Natural killer cell (primary cell): ENCODE data around the gene RBMS3. TPM values are rescaled to one million over a fixed set of nuclear protein-coding genes. Genes with fewer than 3 reads are reported as not detected.

Experiments
- ATAC-seq, 3 donors: fragments of 150-1000 bp in 2 of 3; fragments of 200-7000 bp in 1 of 3; cut with Tn5 transposase; 1 replicate in 1 of 3; 2 replicates in 2 of 3; pipeline ENCODE4 v1.10.0; 2021; ENCODE audit warnings: mild to moderate bottlenecking in 2 of 3, moderate library complexity in 2 of 3
- DNase-seq, 2 donors: peaks; one replicate each; pipeline versions ENCODE4 v3.0.0 to v3.0.0-alpha.2; 2013 to 2021; ENCODE audit warnings: mixed read lengths in 1 of 2
- H3K27ac ChIP-seq: one replicate; pipeline ENCODE4 v1.5.1; 2013; ENCODE audit warnings: mild to moderate bottlenecking, low read length
- H3K27me3 ChIP-seq: one replicate; pipeline ENCODE4 v1.6.1; 2013; ENCODE audit warnings: low read length; ENCODE audit not compliant: control insufficient read depth, insufficient read depth
- H3K36me3 ChIP-seq: one replicate; pipeline ENCODE4 v1.6.1; 2013; ENCODE audit warnings: low read length; ENCODE audit not compliant: control insufficient read depth, insufficient read depth
- H3K4me1 ChIP-seq: one replicate; pipeline ENCODE4 v1.6.1; 2013; ENCODE audit warnings: low read length; ENCODE audit not compliant: control insufficient read depth, insufficient read depth
- H3K4me3 ChIP-seq: one replicate; pipeline ENCODE4 v1.5.1; 2013; ENCODE audit warnings: low read length
- H3K9me3 ChIP-seq: one replicate; pipeline ENCODE4 v1.6.1; 2013; ENCODE audit warnings: low read length; ENCODE audit not compliant: control insufficient read depth, insufficient read depth
- H3K27ac Mint-ChIP-seq, 2 donors: one replicate each; pipeline ENCODE4 v1.8.0; 2022; ENCODE audit warnings: mild to moderate bottlenecking in 2 of 2, mixed read lengths in 2 of 2, moderate library complexity in 1 of 2
- H3K27me3 Mint-ChIP-seq, 2 donors: one replicate each; pipeline ENCODE4 v1.8.0; 2022; ENCODE audit warnings: low read depth in 2 of 2, mixed read lengths in 2 of 2
- H3K36me3 Mint-ChIP-seq: one replicate; pipeline ENCODE4 v1.8.0; 2022; ENCODE audit warnings: mixed read lengths
- H3K4me1 Mint-ChIP-seq, 2 donors: one replicate each; pipeline ENCODE4 v1.8.0; 2022; ENCODE audit warnings: mixed read lengths in 2 of 2
- H3K4me3 Mint-ChIP-seq: one replicate; pipeline ENCODE4 v1.8.0; 2022; ENCODE audit warnings: mild to moderate bottlenecking, moderate library complexity, mixed read lengths
- H3K9me3 Mint-ChIP-seq, 2 donors: one replicate each; pipeline ENCODE4 v1.8.0; 2022; ENCODE audit warnings: mixed read lengths in 2 of 2
- CTCF ChIP-seq: fragments of 200-600 bp; IDR thresholded peaks from one replicate; pipeline ENCODE4 v1.8.0; 2022; ENCODE audit warnings: antibody characterized with exemption
- WGBS: methylation state at CpG from one replicate; pipeline ENCODE4 v1.1.7; 2013; ENCODE audit warnings: missing lambda C conversion rate; ENCODE audit not compliant: insufficient coverage; 5-methylcytosine and 5-hydroxymethylcytosine counted together
- intact Hi-C: fragments of 100-400 bp; cut with micrococcal nuclease; formaldehyde crosslinking; loops from one replicate; pipeline ENCODE4 v1.14.2; 2022
- total RNA-seq, 4 donors: library from RNA; stranded (reverse); fragments of 120-200 nt in 1 of 4; gene quantifications; one replicate each; pipeline versions ENCODE4 v1.2.3 to v1.2.4, GENCODE V29; 2013 to 2022

Gene RBMS3
- total RNA-seq, 3 donors from 2014 or later (not counting 1 experiment from before 2014, with no cell fraction given): 0.16 TPM; not detected in 2

GRCh38 chr3:29348316-29348715, 67.4 kb downstream of the RBMS3 start:
- no peak overlapping the region for H3K27ac Mint-ChIP-seq
- no peak for DNase-seq
- H3K27ac ChIP-seq: no peak overlapping the region

GRCh38 chr3:29349049-29349448, 68.2 kb downstream of the RBMS3 start:
- Mint-ChIP-seq H3K9me3 (peaks cover under 1 to 2% of the 10 kb centered on the region in 2 donors), H3K4me1 (peaks cover under 1% of the 10 kb centered on the region in 2 donors), H3K27ac (no peak overlapping the region), H3K4me3 (no peak overlapping the region), H3K27me3 (no peaks in the 10 kb centered on the region), H3K36me3 (no peaks in the 10 kb centered on the region)
- H3K36me3 ChIP-seq: no peaks in the 10 kb centered on the region
- no peak overlapping the region for H3K27ac ChIP-seq
- no peak for TF ChIP-seq CTCF
- no peaks in the 10 kb centered on the region for H3K27me3 ChIP-seq
- no peak overlapping the region for H3K4me3 ChIP-seq
- WGBS: 84% methylated on average over 2 of the region's 2 CpGs
- ATAC-seq (no peak), DNase-seq (no peak)
- intact Hi-C loops: no loop called here
- H3K9me3 ChIP-seq: no peaks in the 10 kb centered on the region
- no peaks in the 10 kb centered on the region for H3K4me1 ChIP-seq

More at GRCh38 chr3:29348316-29348715, 67.4 kb downstream of the RBMS3 start:
- ATAC-seq: no peak
- H3K27me3 Mint-ChIP-seq: no peaks in the 10 kb centered on the region
- H3K4me1 Mint-ChIP-seq: no peaks in the 10 kb centered on the region
- H3K4me3 ChIP-seq: no peak overlapping the region
- H3K36me3 ChIP-seq: no peaks in the 10 kb centered on the region
- no peak overlapping the region for H3K4me3 Mint-ChIP-seq
- H3K4me1 ChIP-seq: no peaks in the 10 kb centered on the region
- no peaks in the 10 kb centered on the region for H3K36me3 Mint-ChIP-seq
- H3K27me3 ChIP-seq: no peaks in the 10 kb centered on the region
- peaks cover 2 to 3% of the 10 kb centered on the region in 2 donors for H3K9me3 Mint-ChIP-seq
- no peaks in the 10 kb centered on the region for H3K9me3 ChIP-seq
- WGBS: 63% methylated on average over 2 of the region's 4 CpGs
- no peak for TF ChIP-seq CTCF
- intact Hi-C loops: no loop called here

GRCh38 chr3:29353807-29354206, 72.9 kb downstream of the RBMS3 start:
- no peak for ATAC-seq
- H3K27ac ChIP-seq: no peak overlapping the region
- H3K9me3 ChIP-seq: no peaks in the 10 kb centered on the region
- no peaks in the 10 kb centered on the region for H3K27me3 ChIP-seq
- H3K4me3 ChIP-seq: no peak overlapping the region
- no CpG with 5 or more reads among the region's 1 CpG for WGBS
- H3K27ac Mint-ChIP-seq: no peak overlapping the region
- H3K36me3 ChIP-seq: no peaks in the 10 kb centered on the region
- intact Hi-C loops: no loop called here
- no peaks in the 10 kb centered on the region for H3K27me3 Mint-ChIP-seq
- H3K4me1 ChIP-seq: no peaks in the 10 kb centered on the region
- no peaks in the 10 kb centered on the region for H3K36me3 Mint-ChIP-seq
- H3K9me3 Mint-ChIP-seq: peaks cover 0 to 5% of the 10 kb centered on the region in 2 donors
- TF ChIP-seq CTCF: no peak
- DNase-seq: no peak
- peak overlapping the region; percentile 53 for H3K4me3 Mint-ChIP-seq
- peaks cover 5% of the 10 kb centered on the region in 2 donors for H3K4me1 Mint-ChIP-seq

GRCh38 chr3:29354894-29355293, 74.0 kb downstream of the RBMS3 start:
- H3K27me3 ChIP-seq: no peaks in the 10 kb centered on the region
- no peak for TF ChIP-seq CTCF
- peaks cover 5% of the 10 kb centered on the region in 2 donors for H3K4me1 Mint-ChIP-seq
- H3K4me1 ChIP-seq: no peaks in the 10 kb centered on the region
- H3K36me3 Mint-ChIP-seq: no peaks in the 10 kb centered on the region
- no peak overlapping the region for H3K27ac Mint-ChIP-seq
- H3K4me3 Mint-ChIP-seq: no peak overlapping the region
- H3K4me3 ChIP-seq: no peak overlapping the region
- no peaks in the 10 kb centered on the region for H3K9me3 ChIP-seq
- peaks cover 2 to 6% of the 10 kb centered on the region in 2 donors for H3K9me3 Mint-ChIP-seq
- intact Hi-C loops: no loop called here
- ATAC-seq: no peak
- no peaks in the 10 kb centered on the region for H3K36me3 ChIP-seq
- H3K27ac ChIP-seq: no peak overlapping the region
- H3K27me3 Mint-ChIP-seq: no peaks in the 10 kb centered on the region
- DNase-seq: no peak
